H1 (cell line): Measurements from ENCODE around the gene PTGES. TPM values are rescaled to one million over a fixed set of nuclear protein-coding genes. Genes with fewer than 3 reads are reported as not detected.

ENCODE experiments used
- CTCF ChIA-PET: fragments of 300-600 bp; sonication (Branson Sonifier 250); formaldehyde crosslinking; loops from one replicate; lab custom pipeline; 2021; ENCODE audit not compliant: partially characterized antibody; lab: Charles Lee
- POLR2A ChIA-PET: fragments of 300-600 bp; sonication (Branson Sonifier 250); formaldehyde crosslinking; loops from one replicate; lab custom pipeline; 2021; ENCODE audit warnings: inconsistent platforms; ENCODE audit not compliant: partially characterized antibody; lab: Charles Lee
- DNase-seq, 2 experiments: peaks; one replicate each; pipeline versions ENCODE4 v3.0.0 to v3.0.0-alpha.2; 2010 to 2022; ENCODE audit warnings: low spot score in 2 of 2, low read depth in 1 of 2, mixed read lengths in 1 of 2
- FAIRE-seq: peaks from 2 replicates; lab custom pipeline; 2011; peaks lifted over from hg19 to GRCh38; lab: Jason Lieb, UNC
- H2AFZ ChIP-seq: 2 replicates; pipeline ENCODE4 v1.8.1; 2012; ENCODE audit warnings: low read length, inconsistent platforms
- H2AK5ac ChIP-seq: 2 replicates; pipeline ENCODE4 v1.6.1; 2013; ENCODE audit warnings: low read depth, low read length
- H2BK120ac ChIP-seq: replicated peaks from 2 replicates; pipeline ENCODE3; 2013; ENCODE audit warnings: low read depth, low read length, inconsistent platforms
- H2BK12ac ChIP-seq: 2 replicates; pipeline ENCODE4 v1.6.1; 2013; ENCODE audit warnings: low read depth, low read length
- H2BK15ac ChIP-seq: 2 replicates; pipeline ENCODE4 v1.6.1; 2013; ENCODE audit warnings: low read length
- H2BK20ac ChIP-seq: 2 replicates; pipeline ENCODE4 v1.6.1; 2013; ENCODE audit warnings: low read length
- H2BK5ac ChIP-seq: 2 replicates; pipeline ENCODE4 v1.6.1; 2013; ENCODE audit warnings: low read depth, low read length
- H3K14ac ChIP-seq: 2 replicates; pipeline ENCODE4 v1.6.1; 2013; ENCODE audit warnings: inconsistent platforms; ENCODE audit not compliant: insufficient read length
- H3K18ac ChIP-seq: 2 replicates; pipeline ENCODE4 v1.6.1; 2013; ENCODE audit warnings: low read length; ENCODE audit errors: extremely low read depth
- H3K23ac ChIP-seq: 2 replicates; pipeline ENCODE4 v1.6.1; 2013; ENCODE audit warnings: inconsistent platforms; ENCODE audit not compliant: insufficient read length
- H3K23me2 ChIP-seq: 2 replicates; pipeline ENCODE4 v1.6.1; 2013; ENCODE audit warnings: low read depth, low read length
- H3K27ac ChIP-seq: 2 replicates; pipeline ENCODE4 v1.6.1; 2011; ENCODE audit warnings: low read depth, low read length, inconsistent platforms
- H3K27me3 ChIP-seq, 4 experiments: replicated peaks in 1 of 4; 1 replicate in 1 of 4; 2 replicates in 3 of 4; pipeline versions ENCODE4 v1.6.1 to v1.8.1; 2011 to 2013; ENCODE audit warnings: low read length in 3 of 4, mild to moderate bottlenecking in 3 of 4, inconsistent platforms in 2 of 4, mixed read lengths in 2 of 4, moderate library complexity in 1 of 4; ENCODE audit not compliant: control insufficient read depth in 3 of 4, insufficient read depth in 3 of 4; ENCODE audit errors: extremely low read depth in 1 of 4
- H3K36me3 ChIP-seq, 4 experiments: 2 replicates each; pipeline versions ENCODE4 v1.6.1 to v1.8.1; 2011 to 2013; ENCODE audit warnings: mild to moderate bottlenecking in 4 of 4, low read length in 3 of 4, moderate library complexity in 2 of 4, control low read depth in 1 of 4, inconsistent platforms in 1 of 4; ENCODE audit not compliant: insufficient read depth in 4 of 4, control insufficient read depth in 2 of 4
- H3K4ac ChIP-seq: replicated peaks from 2 replicates; pipeline ENCODE3; 2013; ENCODE audit warnings: low read length, low read depth, mixed read lengths, inconsistent platforms; ENCODE audit not compliant: insufficient read length
- H3K4me1 ChIP-seq, 4 experiments: replicated peaks in 1 of 4; 1 replicate in 1 of 4; 2 replicates in 3 of 4; pipeline versions ENCODE4 v1.6.1 to v1.8.1; 2011 to 2013; ENCODE audit warnings: low read length in 3 of 4, inconsistent platforms in 2 of 4, mixed read lengths in 1 of 4; ENCODE audit not compliant: insufficient read depth in 4 of 4, control insufficient read depth in 3 of 4
- H3K4me2 ChIP-seq, 2 experiments: 2 replicates each; pipeline versions ENCODE4 v1.6.1 to v1.8.1; 2011 to 2013; ENCODE audit warnings: low read depth in 2 of 2, low read length in 2 of 2, control low read depth in 1 of 2, inconsistent platforms in 1 of 2, mild to moderate bottlenecking in 1 of 2; ENCODE audit not compliant: insufficient read depth in 1 of 2
- H3K4me3 ChIP-seq, 4 experiments: fragments of 200-600, 300-600 bp in 1 of 4; sonication (generic), shearing (Covaris generic), sonication (Bioruptor Twin) in 1 of 4; 2 replicates each; pipeline versions ENCODE4 v1.5.1 to v1.8.1; 2011 to 2016; ENCODE audit warnings: low read length in 4 of 4, low read depth in 3 of 4, control low read depth in 2 of 4, inconsistent platforms in 2 of 4, mild to moderate bottlenecking in 2 of 4, mixed read lengths in 1 of 4, moderate library complexity in 1 of 4; ENCODE audit not compliant: insufficient read depth in 2 of 4; ENCODE audit errors: extremely low read depth in 1 of 4
- H3K56ac ChIP-seq: replicated peaks from 2 replicates; pipeline ENCODE3; 2013; ENCODE audit warnings: low read depth, mild to moderate bottlenecking, mixed read lengths, low read length, inconsistent platforms; ENCODE audit not compliant: insufficient read length
- H3K79me1 ChIP-seq: 2 replicates; pipeline ENCODE4 v1.6.1; 2013; ENCODE audit warnings: low read depth, low read length, control low read depth
- H3K79me2 ChIP-seq, 2 experiments: 2 replicates each; pipeline versions ENCODE4 v1.6.1 to v1.8.1; 2012 to 2013; ENCODE audit warnings: low read length in 2 of 2, mild to moderate bottlenecking in 2 of 2, inconsistent platforms in 1 of 2; ENCODE audit not compliant: insufficient read depth in 2 of 2, control insufficient read depth in 1 of 2
- H3K9ac ChIP-seq, 4 experiments: replicated peaks in 1 of 4; 1 replicate in 1 of 4; 2 replicates in 3 of 4; pipeline versions ENCODE4 v1.6.1 to v1.8.1; 2011 to 2013; ENCODE audit warnings: low read depth in 3 of 4, low read length in 3 of 4, control low read depth in 2 of 4, mild to moderate bottlenecking in 2 of 4, moderate library complexity in 2 of 4, inconsistent platforms in 1 of 4; ENCODE audit errors: extremely low read depth in 1 of 4
- H3K9me3 ChIP-seq, 2 experiments: 2 replicates each; pipeline versions ENCODE4 v1.6.1 to v1.8.1; 2012 to 2013; ENCODE audit warnings: mild to moderate bottlenecking in 2 of 2, moderate library complexity in 2 of 2, control low read depth in 1 of 2, inconsistent platforms in 1 of 2, low read depth in 1 of 2, low read length in 1 of 2, mixed read lengths in 1 of 2; ENCODE audit not compliant: insufficient read depth in 2 of 2
- H4K20me1 ChIP-seq, 2 experiments: replicated peaks in 1 of 2; 2 replicates each; pipeline versions ENCODE3 to v1.8.1; 2011 to 2013; ENCODE audit warnings: inconsistent platforms in 2 of 2, low read length in 2 of 2, mild to moderate bottlenecking in 1 of 2; ENCODE audit not compliant: insufficient read depth in 2 of 2, control insufficient read depth in 1 of 2
- H4K5ac ChIP-seq: 2 replicates; pipeline ENCODE4 v1.6.1; 2013; ENCODE audit warnings: low read length, low read depth, mixed read lengths, inconsistent platforms; ENCODE audit not compliant: insufficient read length
- H4K8ac ChIP-seq: 2 replicates; pipeline ENCODE4 v1.8.0; 2013; ENCODE audit warnings: mild to moderate bottlenecking, moderate library complexity, low read length, inconsistent platforms; ENCODE audit not compliant: insufficient read depth; ENCODE audit errors: extremely low read depth
- H4K91ac ChIP-seq: replicated peaks from 2 replicates; pipeline ENCODE3; 2013; ENCODE audit warnings: low read length, mixed read lengths, inconsistent platforms; ENCODE audit not compliant: insufficient read length
- CEBPB ChIP-seq: IDR thresholded peaks from 2 replicates; pipeline ENCODE4 v1.6.1; 2012; ENCODE audit warnings: low read depth, low read length
- CHD1 ChIP-seq: IDR thresholded peaks from 2 replicates; pipeline ENCODE4 v1.6.1; 2012; ENCODE audit warnings: low read depth, low read length, improper control_type of control experiment
- FOSL1 ChIP-seq: IDR thresholded peaks from 2 replicates; pipeline ENCODE4 v1.6.1; 2011; ENCODE audit warnings: mild to moderate bottlenecking, low read depth, low read length, moderate library complexity; ENCODE audit not compliant: insufficient read depth
- GABPA ChIP-seq: IDR thresholded peaks from 2 replicates; pipeline ENCODE4 v1.6.1; 2011; ENCODE audit warnings: mild to moderate bottlenecking, low read length, moderate library complexity, borderline replicate concordance; ENCODE audit not compliant: insufficient read depth
- GTF2F1 ChIP-seq: IDR thresholded peaks from 2 replicates; pipeline ENCODE4 v1.6.1; 2012; ENCODE audit warnings: low read depth, low read length, improper control_type of control experiment, borderline replicate concordance
- HDAC2 ChIP-seq, 2 experiments: fragments of 300-600 bp in 1 of 2; sonication (generic) in 1 of 2; IDR thresholded peaks; 2 replicates each; pipeline ENCODE4 v1.6.1; 2011 to 2012; ENCODE audit warnings: low read depth in 2 of 2, low read length in 2 of 2, mild to moderate bottlenecking in 2 of 2, moderate library complexity in 2 of 2, borderline replicate concordance in 1 of 2, inconsistent platforms in 1 of 2
- JUND ChIP-seq: IDR thresholded peaks from 2 replicates; pipeline ENCODE4 v1.6.1; 2011; ENCODE audit warnings: mild to moderate bottlenecking, improper control_type of control experiment, low read length
- KDM1A ChIP-seq: fragments of 200-600, 300-600 bp; sonication (generic); IDR thresholded peaks from 2 replicates; pipeline ENCODE4 v1.7.1; 2016; ENCODE audit warnings: mild to moderate bottlenecking, low read length, borderline replicate concordance
- KDM5A ChIP-seq: fragments of 200-600 bp; IDR thresholded peaks from 2 replicates; pipeline ENCODE4 v1.7.1; 2012; ENCODE audit warnings: mild to moderate bottlenecking, low read length, inconsistent platforms, mixed read lengths
- RFX5 ChIP-seq: IDR thresholded peaks from 2 replicates; pipeline ENCODE4 v1.6.1; 2011; ENCODE audit warnings: low read depth, low read length, improper control_type of control experiment, borderline replicate concordance
- SIRT6 ChIP-seq: IDR thresholded peaks from one replicate; pipeline ENCODE4 v1.7.1; 2012; ENCODE audit warnings: low read length, inconsistent platforms
- SIX5 ChIP-seq: IDR thresholded peaks from 2 replicates; pipeline ENCODE4 v1.6.1; 2011; ENCODE audit warnings: mild to moderate bottlenecking, low read depth, low read length
- TAF7 ChIP-seq: optimal IDR thresholded peaks from 2 replicates; pipeline ENCODE3; 2011; ENCODE audit warnings: low read depth, mild to moderate bottlenecking, inconsistent platforms, low read length, moderate library complexity, borderline replicate concordance
- TEAD4 ChIP-seq: IDR thresholded peaks from 2 replicates; pipeline ENCODE4 v1.6.1; 2012; ENCODE audit warnings: low read depth, low read length, inconsistent platforms, mixed read lengths
- WGBS, 2 experiments: shearing (Covaris generic) in 1 of 2; methylation state at CpG; one replicate each; pipeline versions ENCODE4 v1.1.6 to v1.1.7; 2013 to 2015; ENCODE audit warnings: low lambda C conversion rate in 2 of 2, mixed read lengths in 2 of 2, inconsistent platforms in 1 of 2, low coverage in 1 of 2, missing lambda C conversion rate in 1 of 2; ENCODE audit not compliant: insufficient replicate concordance in 2 of 2, insufficient coverage in 1 of 2, insufficient read length in 1 of 2; ENCODE audit errors: extremely low coverage in 1 of 2, missing lambda C conversion rate in 1 of 2; 5-methylcytosine and 5-hydroxymethylcytosine counted together
- polyA plus RNA-seq, 7 experiments: library from polyadenylated mRNA; depleted of rRNA in 3 of 7; stranded (reverse) in 5 of 7; unstranded in 2 of 7; fragments of >200 nt in 5 of 7; fragments of 200-250 nt in 2 of 7; gene quantifications; 1 replicate in 5 of 7; 2 replicates in 1 of 7; 4 replicates in 1 of 7; pipeline versions ENCODE4 v1.2.1 to v1.2.3, GENCODE V29; 2011 to 2013; ENCODE audit warnings: missing spikeins in 2 of 7, mixed read lengths in 2 of 7
- total RNA-seq: library from RNA; stranded (reverse); fragmentation: NEBNext Ultra II Directional; extraction: Animal tissue kit (Norgen Biotek cat#: 25700); gene quantifications from 2 replicates; pipeline ENCODE4 v1.2.1, GENCODE V29; 2021

Gene PTGES
- total and polyA plus RNA-seq, 2 of the 8 experiments (the other 6 are each of a cell fraction or from before 2014, with no cell fraction given) = 3.2 to 5.1 TPM

DNA sequence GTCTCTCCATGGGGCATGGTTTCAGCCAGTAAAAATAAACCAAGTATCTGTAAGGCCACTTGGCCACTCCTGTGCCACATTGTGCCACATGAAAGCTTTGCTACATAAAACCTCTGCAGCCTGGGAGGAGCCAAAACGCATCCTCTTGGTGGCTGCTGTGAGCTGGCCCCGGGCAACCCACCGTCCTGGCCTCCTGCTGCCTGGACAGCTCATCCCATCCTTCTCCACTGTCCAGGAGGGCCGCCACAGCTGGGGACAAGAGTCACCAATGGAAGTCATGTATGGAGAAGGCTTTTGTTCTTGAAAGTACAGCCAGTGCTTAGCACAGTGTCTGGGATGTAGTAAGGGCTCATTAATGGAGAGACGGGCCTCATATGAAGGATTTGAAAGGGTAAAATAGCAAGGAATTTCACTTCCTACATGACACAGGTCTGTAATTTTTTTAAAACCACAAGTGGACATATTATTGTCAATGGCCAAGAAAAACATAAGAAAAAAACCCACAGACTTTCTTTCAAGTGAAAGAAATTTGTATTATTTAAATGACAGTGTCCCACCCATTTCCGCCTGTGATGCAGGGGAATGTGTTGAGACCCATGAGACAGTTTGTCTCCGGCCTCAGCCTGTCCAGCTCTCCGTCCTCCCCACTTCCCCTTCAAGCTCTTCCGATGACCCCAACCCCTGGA, 6.6 kb downstream of the PTGES start:
- Histone ChIP-seq H2BK12ac (no peak overlapping the region), H2AK5ac (no peak overlapping the region), H3K36me3 (no peaks in the 10 kb centered on the region), H3K27me3 (no peaks in the 10 kb centered on the region), H3K9ac (no peak overlapping the region), H3K23ac (no peak overlapping the region), H3K9me3 (no peaks in the 10 kb centered on the region), H3K79me1 (no peaks in the 10 kb centered on the region), H2BK5ac (no peak overlapping the region), H3K56ac (no peak overlapping the region), H3K14ac (no peak overlapping the region), H2AFZ (no peak overlapping the region), H4K91ac (no peak overlapping the region), H4K20me1 (no peaks in the 10 kb centered on the region), H3K4ac (no peak overlapping the region), H2BK15ac (no peak overlapping the region), H3K4me3 (no peak overlapping the region), H2BK20ac (no peak overlapping the region), H4K5ac (no peak overlapping the region), H3K27ac (no peak overlapping the region), H4K8ac (no peak overlapping the region), H3K4me1 (no peaks in the 10 kb centered on the region), H2BK120ac (no peak overlapping the region), H3K79me2 (no peaks in the 10 kb centered on the region), H3K23me2 (no peaks in the 10 kb centered on the region), H3K18ac (no peak overlapping the region), H3K4me2 (no peak overlapping the region)
- DNase-seq = no peak
- ChIA-PET POLR2A (interaction anchor here (1.1 kb wide), 1 partner anchor 18 kb away, joined by 3 read pairs; no protein-coding TSS in a partner anchor), CTCF (interaction anchor here (0.7 to 11.5 kb wide), 10 partner anchors 9 to 55 kb away, joined by 3 to 168 read pairs (median 4); no protein-coding TSS in a partner anchor)
- WGBS, 2 experiments = 81% methylated on average over 8 of the region's 9 CpGs; no CpG with 5 or more reads in 1 of the 2 experiments
- FAIRE-seq = no peak
- no peak for TF ChIP-seq JUND
- no peak for TF ChIP-seq TAF7
- TF ChIP-seq GTF2F1 = no peak
- TF ChIP-seq SIX5 = no peak
- no peak for TF ChIP-seq HDAC2 (IDR thresholded peaks at IDR 0.05; ENCODE audit: borderline replicate concordance in 1 of 2, low read depth in 2 of 2, low read length in 2 of 2)
- no peak for TF ChIP-seq FOSL1
- TF ChIP-seq KDM5A = no peak
- no peak for TF ChIP-seq CHD1
- no peak for TF ChIP-seq RFX5
- no peak for TF ChIP-seq SIRT6
- no peak for TF ChIP-seq KDM1A
- no peak for TF ChIP-seq CEBPB
- no peak for TF ChIP-seq TEAD4
- no peak for TF ChIP-seq GABPA
